GM10248 (cell line): ENCODE results near the gene PI4KA.

ENCODE experiments used
- CTCF ChIA-PET: fragments of 300-600 bp; sonication (Branson Sonifier 250); formaldehyde crosslinking; extraction: SDS; loops from one replicate; lab custom pipeline; 2021; ENCODE audit warnings: antibody characterized with exemption; lab: Yijun Ruan, JAX
- POLR2A ChIA-PET: fragments of 350-650 bp; sonication (Branson Sonifier 250); formaldehyde crosslinking; extraction: SDS; loops from one replicate; lab custom pipeline; 2020; ENCODE audit warnings: antibody characterized with exemption; lab: Yijun Ruan, JAX
- DNase-seq: peaks from one replicate; pipeline ENCODE4 v3.0.0; 2012; ENCODE audit errors: extremely low spot score
- TF ChIP-seq, protein P1 (sequence below): IDR thresholded peaks from 2 replicates; pipeline ENCODE4 v1.5.1; 2012; ENCODE audit warnings: mild to moderate bottlenecking, low read depth; ENCODE audit errors: extremely low read depth, missing control alignments, control extremely low read depth

The PI4KA gene

DNA sequence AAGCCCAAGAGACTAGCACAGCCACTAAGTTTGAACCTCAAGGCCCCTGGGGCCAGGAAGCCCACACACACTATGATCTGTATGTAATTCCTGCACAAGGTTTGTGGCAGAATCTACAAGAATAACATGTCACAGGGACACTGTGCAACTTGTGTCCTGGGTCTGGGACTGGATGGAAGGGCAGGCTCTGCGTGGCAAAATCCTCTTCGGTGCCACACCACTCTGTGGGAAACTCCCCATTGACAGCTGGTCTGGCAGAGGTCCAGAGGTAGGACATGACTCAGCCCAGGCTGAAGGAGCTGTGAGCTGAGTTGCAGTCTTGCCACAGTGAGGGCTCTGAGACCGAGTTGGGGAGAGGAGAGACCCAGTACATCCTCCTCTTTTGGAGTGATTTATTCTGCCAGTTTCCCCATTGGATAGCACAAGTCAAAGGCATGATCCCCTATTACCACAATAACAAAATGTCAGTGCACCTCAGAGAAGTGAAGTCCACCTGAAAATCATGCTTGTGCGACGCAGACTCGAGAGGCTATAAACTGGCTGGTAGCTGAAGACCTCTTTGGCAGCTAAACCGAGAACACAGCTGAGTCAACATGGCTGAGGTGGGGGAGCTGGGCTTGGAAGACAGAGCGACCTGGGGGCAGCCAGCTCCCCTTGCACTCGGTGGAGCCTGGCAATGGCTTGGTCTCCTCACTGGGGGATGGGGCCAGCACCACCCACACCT is 108.0 kb downstream of the PI4KA start:
- peak; percentile 79 for DNase-seq
- ChIA-PET POLR2A (no interaction called here), CTCF (interaction anchor here (0.8 to 3.1 kb wide), 5 partner anchors 8 to 40 kb away, joined by 3 to 16 read pairs (median 4); partner anchors contain the start of gene SERPIND1)
- TF ChIP-seq, protein P1, sequence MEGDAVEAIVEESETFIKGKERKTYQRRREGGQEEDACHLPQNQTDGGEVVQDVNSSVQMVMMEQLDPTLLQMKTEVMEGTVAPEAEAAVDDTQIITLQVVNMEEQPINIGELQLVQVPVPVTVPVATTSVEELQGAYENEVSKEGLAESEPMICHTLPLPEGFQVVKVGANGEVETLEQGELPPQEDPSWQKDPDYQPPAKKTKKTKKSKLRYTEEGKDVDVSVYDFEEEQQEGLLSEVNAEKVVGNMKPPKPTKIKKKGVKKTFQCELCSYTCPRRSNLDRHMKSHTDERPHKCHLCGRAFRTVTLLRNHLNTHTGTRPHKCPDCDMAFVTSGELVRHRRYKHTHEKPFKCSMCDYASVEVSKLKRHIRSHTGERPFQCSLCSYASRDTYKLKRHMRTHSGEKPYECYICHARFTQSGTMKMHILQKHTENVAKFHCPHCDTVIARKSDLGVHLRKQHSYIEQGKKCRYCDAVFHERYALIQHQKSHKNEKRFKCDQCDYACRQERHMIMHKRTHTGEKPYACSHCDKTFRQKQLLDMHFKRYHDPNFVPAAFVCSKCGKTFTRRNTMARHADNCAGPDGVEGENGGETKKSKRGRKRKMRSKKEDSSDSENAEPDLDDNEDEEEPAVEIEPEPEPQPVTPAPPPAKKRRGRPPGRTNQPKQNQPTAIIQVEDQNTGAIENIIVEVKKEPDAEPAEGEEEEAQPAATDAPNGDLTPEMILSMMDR, result no peak

DNA sequence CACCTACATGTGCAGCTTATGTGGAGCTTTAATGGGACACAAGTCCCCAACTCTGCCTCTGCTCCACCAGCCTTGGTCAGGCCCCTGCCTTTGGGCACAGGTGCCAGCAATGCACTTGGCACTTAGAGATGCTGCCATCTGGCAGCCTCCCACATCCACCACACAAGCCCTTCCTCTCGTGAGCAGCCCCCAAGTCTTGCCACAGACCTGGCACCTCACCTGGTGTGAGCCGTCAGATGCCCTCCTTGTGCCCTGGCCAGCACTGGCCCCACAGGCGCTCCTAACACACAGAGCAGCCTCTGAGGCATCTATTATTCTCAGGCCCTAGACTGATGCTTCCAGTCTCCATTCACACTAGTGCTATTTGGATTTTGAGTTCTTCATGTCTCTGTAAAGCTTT is 109.2 kb downstream of the PI4KA start:
- ChIA-PET CTCF (interaction anchor here (0.8 to 3.1 kb wide), 5 partner anchors 24 to 167 kb away, joined by 3 to 16 read pairs (median 4); partner anchors contain the start of gene SERPIND1), POLR2A (no interaction called here)
- TF ChIP-seq, protein P1, result no peak
- DNase-seq, result no peak

DNA sequence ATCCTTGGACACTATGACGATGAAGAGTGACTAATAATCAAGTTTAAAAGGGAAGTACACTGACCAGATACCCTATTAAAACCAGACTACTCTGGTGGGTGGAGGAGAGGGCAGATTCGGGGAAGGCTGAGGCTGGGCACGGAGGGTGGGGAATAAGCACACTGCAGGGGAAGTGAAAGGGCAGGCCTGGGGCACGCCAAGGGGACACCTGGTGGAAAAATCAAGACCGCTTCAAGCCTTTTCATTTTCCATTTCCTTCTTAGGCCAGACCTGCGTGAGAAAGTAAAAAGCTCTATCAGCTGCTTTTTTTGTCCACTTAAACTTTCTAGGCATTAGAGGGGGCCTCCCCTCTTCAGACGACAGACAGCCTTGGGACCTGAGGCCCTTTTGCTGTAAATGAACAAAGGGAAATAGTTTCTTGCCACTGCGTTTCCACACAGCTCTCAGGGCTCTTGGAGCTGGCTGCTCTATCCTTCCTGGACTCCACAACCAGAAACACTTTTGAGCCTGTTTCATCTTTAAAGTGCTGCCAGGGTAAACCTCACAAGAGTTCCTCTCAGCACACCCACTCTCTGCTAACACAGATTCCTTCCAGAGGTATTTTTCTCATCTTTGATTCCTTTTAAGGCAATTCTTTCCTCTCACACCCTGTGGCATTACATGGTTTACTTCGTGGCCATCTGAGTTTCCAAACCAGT is 109.7 kb downstream of the PI4KA start:
- ChIA-PET CTCF (interaction anchor here (0.8 to 3.1 kb wide), 8 partner anchors 19 to 168 kb away, joined by 3 to 16 read pairs (median 4); no protein-coding TSS in a partner anchor), POLR2A (no interaction called here)
- peak; percentile 82 for DNase-seq
- TF ChIP-seq, protein P1, result no peak

DNA sequence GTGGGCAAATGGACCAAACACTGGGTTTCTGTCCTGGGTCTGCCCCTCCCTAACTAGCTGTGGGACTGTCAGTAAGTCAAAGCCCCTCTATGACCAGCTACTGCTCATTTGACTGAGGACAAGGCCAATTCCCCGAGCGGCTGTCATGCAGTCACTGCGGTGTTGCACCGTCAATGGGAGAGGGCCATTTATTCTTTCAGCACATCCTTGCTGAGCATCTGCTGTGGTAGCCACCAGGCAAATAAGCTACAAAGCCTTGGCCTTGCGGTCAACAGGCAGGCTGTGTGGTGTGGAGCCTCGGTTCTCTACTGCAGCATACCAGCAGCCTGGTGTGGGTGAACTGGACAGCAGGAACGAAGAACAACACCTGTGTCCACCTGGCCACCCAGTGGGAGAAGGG is 110.5 kb downstream of the PI4KA start:
- CTCF ChIA-PET, result interaction anchor here (0.8 to 1.2 kb wide), 4 partner anchors 20 to 42 kb away, joined by 3 to 4 read pairs (median 3); no protein-coding TSS in a partner anchor
- POLR2A ChIA-PET, result no interaction called here

DNA sequence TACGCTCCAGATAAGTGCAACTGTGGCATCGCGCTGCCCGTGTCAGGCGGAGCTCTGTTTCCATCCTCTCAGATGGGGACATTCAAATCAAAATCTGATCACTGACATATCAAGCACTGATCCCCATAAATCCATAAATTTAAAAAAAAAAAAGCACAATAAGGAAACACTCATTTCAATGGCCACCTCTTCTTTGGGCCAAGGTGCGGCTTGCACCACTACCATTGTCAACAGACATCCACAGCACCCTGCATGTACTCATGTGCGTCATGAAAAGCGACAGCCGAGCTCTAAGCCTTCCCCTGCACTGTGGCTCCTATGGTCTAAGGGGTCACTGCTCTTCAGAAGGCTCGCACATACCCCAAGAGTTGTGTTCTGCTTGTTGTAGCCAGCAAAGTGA is 111.4 kb downstream of the PI4KA start:
- ChIA-PET CTCF (interaction anchor here (1.2 kb wide), 1 partner anchor 37 kb away, joined by 5 read pairs; no protein-coding TSS in a partner anchor), POLR2A (no interaction called here)
- TF ChIP-seq, protein P1, result no peak
- DNase-seq, result no peak

More for the DNA sequence above, 110.5 kb downstream of the PI4KA start:
- TF ChIP-seq, protein P1, result no peak
- DNase-seq, result no peak

DNA sequence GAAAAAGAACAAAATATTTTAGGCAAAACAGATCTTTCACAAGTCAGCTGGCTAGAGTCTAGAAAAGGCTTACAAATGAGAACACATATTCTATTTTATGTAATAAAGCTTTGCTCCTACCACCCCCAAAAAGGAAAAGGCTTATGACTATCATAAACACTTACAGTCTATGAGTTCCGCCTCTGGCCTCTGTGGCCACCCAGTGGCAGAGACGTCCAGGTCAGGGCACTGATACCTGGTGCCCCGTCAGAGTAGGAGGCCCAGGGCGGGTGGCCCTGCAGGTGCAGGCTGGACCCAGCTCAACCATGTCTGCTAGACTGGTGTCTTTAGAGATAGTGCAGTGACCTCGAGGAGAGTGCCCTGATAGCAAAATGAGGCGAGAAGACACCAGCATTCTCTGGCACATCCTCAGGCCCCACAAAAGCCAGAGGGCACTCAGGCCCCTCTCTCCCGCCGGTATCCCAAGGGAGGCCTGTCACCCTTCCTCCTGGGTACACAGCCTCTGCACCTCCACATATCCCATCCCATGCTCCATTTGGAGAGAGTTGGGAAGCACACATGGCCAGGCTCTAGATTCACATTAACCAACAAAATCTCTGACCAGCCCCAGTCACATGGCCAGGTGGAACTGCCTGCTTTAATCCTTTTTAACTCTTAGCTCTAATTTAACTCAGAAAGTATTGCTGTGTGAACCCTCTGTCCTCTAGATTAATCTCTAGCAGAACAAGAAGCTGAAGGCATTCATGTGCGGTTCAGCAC is 112.0 kb downstream of the PI4KA start:
- TF ChIP-seq, protein P1, result no peak
- no peak for DNase-seq
- POLR2A ChIA-PET, result no interaction called here
- CTCF ChIA-PET, result interaction anchor here (1.2 kb wide), 1 partner anchor 38 kb away, joined by 5 read pairs; no protein-coding TSS in a partner anchor
